H1 (cell line): ENCODE results near the gene COQ2. TPM values are rescaled to one million over a fixed set of nuclear protein-coding genes. Genes with fewer than 3 reads are reported as not detected.

Experiments
- ASH2L ChIP-seq: fragments of 200-600, 300-600 bp; sonication (generic); IDR thresholded peaks from one replicate; pipeline ENCODE4 v1.7.1; 2017; ENCODE audit warnings: low read length
- KDM1A ChIP-seq: fragments of 200-600, 300-600 bp; sonication (generic); IDR thresholded peaks from 2 replicates; pipeline ENCODE4 v1.7.1; 2016; ENCODE audit warnings: mild to moderate bottlenecking, low read length, borderline replicate concordance
- RXRA ChIP-seq: IDR thresholded peaks from 2 replicates; pipeline ENCODE4 v1.6.1; 2011; ENCODE audit warnings: low read depth, mild to moderate bottlenecking, low read length, moderate library complexity; ENCODE audit not compliant: insufficient read depth
- polyA plus RNA-seq, 7 experiments: library from polyadenylated mRNA; depleted of rRNA in 3 of 7; stranded (reverse) in 5 of 7; unstranded in 2 of 7; fragments of >200 nt in 5 of 7; fragments of 200-250 nt in 2 of 7; gene quantifications; 1 replicate in 5 of 7; 2 replicates in 1 of 7; 4 replicates in 1 of 7; pipeline versions ENCODE4 v1.2.1 to v1.2.3, GENCODE V29; 2011 to 2013; ENCODE audit warnings: missing spikeins in 2 of 7, mixed read lengths in 2 of 7
- total RNA-seq: library from RNA; stranded (reverse); fragmentation: NEBNext Ultra II Directional; extraction: Animal tissue kit (Norgen Biotek cat#: 25700); gene quantifications from 2 replicates; pipeline ENCODE4 v1.2.1, GENCODE V29; 2021

Gene COQ2
- total and polyA plus RNA-seq, 2 of the 8 experiments (the other 6 are each of a cell fraction or from before 2014, with no cell fraction given): 21.5 to 22.9 TPM

- TF ChIP-seq RXRA (no peak), ASH2L (no peak), KDM1A (no peak)
Measured at GRCh38 chr4:83255584-83255983, 29.0 kb downstream of the COQ2 start (continued).
